ENCODE measurements around the gene NEDD4. TPM values are rescaled to one million over a fixed set of nuclear protein-coding genes. Genes with fewer than 3 reads are reported as not detected.
"Not testable (repeated sequence)": the region's sequence is repeated elsewhere in the genome, so short reads cannot be mapped to it uniquely, and the experiment has no call there.

The NEDD4 gene
- polyA plus RNA-seq, 4 donors = 5.6 to 24.0 (median 8.9) TPM

DNA sequence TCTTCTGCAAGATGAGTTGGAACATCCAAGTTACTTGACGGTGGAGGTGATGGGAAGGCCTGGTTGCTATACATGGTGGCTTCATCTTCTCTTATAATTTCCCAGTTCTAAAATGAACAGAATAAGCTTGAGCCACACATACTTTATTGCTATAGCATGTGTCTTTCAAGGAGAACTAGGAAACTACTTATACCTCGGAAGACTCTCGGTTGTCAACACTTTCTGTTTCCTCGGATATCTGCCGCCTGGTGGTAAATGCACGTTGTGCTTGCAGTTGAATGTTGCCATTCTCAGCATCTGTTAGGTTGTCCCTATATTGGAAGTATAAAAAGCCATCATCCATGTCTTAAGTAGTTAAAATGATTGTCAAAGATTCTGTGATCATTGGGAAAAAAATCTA, 132.9 kb downstream of the NEDD4 start:
- FAIRE-seq = no peak

DNA sequence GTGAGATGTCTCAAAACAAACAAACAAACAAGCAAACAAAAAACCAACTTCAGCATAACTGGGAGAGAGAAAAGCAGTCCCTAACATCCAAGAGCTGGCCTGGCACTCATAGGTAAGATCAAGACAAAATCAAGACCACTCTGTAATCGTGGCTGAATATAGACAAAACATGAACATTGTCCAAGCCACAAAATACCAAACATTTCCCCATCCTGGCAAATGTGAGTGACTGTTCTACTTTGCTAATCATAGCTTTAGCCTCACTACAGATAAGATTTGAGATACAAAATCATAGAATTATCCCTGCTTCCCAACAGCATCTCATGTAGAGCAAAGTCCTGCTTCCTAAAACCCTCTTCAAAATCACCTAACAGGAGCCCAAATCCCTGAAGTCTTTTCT, 133.7 kb downstream of the NEDD4 start:
- Histone ChIP-seq H3K27me3 (ENCODE audit: control insufficient read depth in 3 of 3, insufficient read depth in 3 of 3, low read length in 3 of 3) (no peaks in the 10 kb centered on the region), H3K4me1 (ENCODE audit: control insufficient read depth in 3 of 3, insufficient read depth in 2 of 3, low read depth in 1 of 3, low read length in 2 of 3) (no peaks in the 10 kb centered on the region), H3K9me3 (ENCODE audit: control insufficient read depth in 2 of 2, insufficient read depth in 1 of 2, low read depth in 1 of 2, low read length in 1 of 2) (no peaks in the 10 kb centered on the region), H3K36me3 (ENCODE audit: control insufficient read depth in 3 of 3, insufficient read depth in 2 of 3, low read depth in 1 of 3, low read length in 3 of 3) (peaks cover 2 to 25% (median 5%) of the 10 kb centered on the region in 3 donors), H3K4me3 (ENCODE audit: low read depth in 1 of 3, low read length in 3 of 3) (no peak overlapping the region), H3K27ac (ENCODE audit: low read depth in 1 of 3, low read length in 2 of 3) (no peak overlapping the region)
- DNase-seq (no peak), FAIRE-seq (no peak)
- WGBS, 3 donors = 88 to 100% (median 94%) methylated on average over 1 of the region's 1 CpG

More for the DNA sequence above, 132.9 kb downstream of the NEDD4 start:
- no peak for DNase-seq
- Histone ChIP-seq H3K36me3 (ENCODE audit: control insufficient read depth in 3 of 3, insufficient read depth in 2 of 3, low read depth in 1 of 3, low read length in 3 of 3) (peaks cover 2 to 22% (median 5%) of the 10 kb centered on the region in 3 donors), H3K4me1 (ENCODE audit: control insufficient read depth in 3 of 3, insufficient read depth in 2 of 3, low read depth in 1 of 3, low read length in 2 of 3) (no peaks in the 10 kb centered on the region), H3K27ac (ENCODE audit: low read depth in 1 of 3, low read length in 2 of 3) (no peak overlapping the region), H3K9me3 (ENCODE audit: control insufficient read depth in 2 of 2, insufficient read depth in 1 of 2, low read depth in 1 of 2, low read length in 1 of 2) (no peaks in the 10 kb centered on the region), H3K4me3 (ENCODE audit: low read depth in 1 of 3, low read length in 3 of 3) (no peak overlapping the region), H3K27me3 (ENCODE audit: control insufficient read depth in 3 of 3, insufficient read depth in 3 of 3, low read length in 3 of 3) (no peaks in the 10 kb centered on the region)
- WGBS, 3 donors = 78 to 89% (median 88%) methylated on average over 6 of the region's 6 CpGs

DNA sequence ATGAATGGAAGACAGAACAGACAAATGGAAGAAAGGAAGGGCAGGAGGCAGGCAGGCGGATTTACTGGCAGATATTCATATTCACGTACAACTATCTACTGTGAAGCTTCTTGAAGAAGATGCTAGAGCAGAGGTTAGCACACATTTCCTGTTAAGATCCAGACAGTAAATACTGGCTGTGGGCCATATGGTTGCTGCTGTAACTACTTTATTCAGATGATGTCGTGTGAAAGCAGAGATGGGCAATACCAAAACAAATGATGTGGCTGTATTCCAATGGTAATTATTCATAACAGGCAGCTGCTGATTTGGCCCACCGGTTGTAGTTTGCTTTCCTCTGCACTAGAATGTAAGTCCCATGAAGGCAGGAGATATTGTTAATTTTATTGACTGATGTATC, 134.8 kb downstream of the NEDD4 start:
- H3K9me3 ChIP-seq (ENCODE audit: control insufficient read depth in 2 of 2, insufficient read depth in 1 of 2, low read depth in 1 of 2, low read length in 1 of 2) = no peaks in the 10 kb centered on the region
- FAIRE-seq = no peak
- no peak overlapping the region for H3K4me3 ChIP-seq (ENCODE audit: low read depth in 1 of 3, low read length in 3 of 3)
- H3K27me3 ChIP-seq (ENCODE audit: control insufficient read depth in 3 of 3, insufficient read depth in 3 of 3, low read length in 3 of 3) = no peaks in the 10 kb centered on the region
- no peak overlapping the region for H3K27ac ChIP-seq (ENCODE audit: low read depth in 1 of 3, low read length in 2 of 3)
- no peaks in the 10 kb centered on the region for H3K4me1 ChIP-seq (ENCODE audit: control insufficient read depth in 3 of 3, insufficient read depth in 2 of 3, low read depth in 1 of 3, low read length in 2 of 3)
- WGBS, 3 donors = 78 to 95% (median 87%) methylated on average over 4 of the region's 4 CpGs
- H3K36me3 ChIP-seq (ENCODE audit: control insufficient read depth in 3 of 3, insufficient read depth in 2 of 3, low read depth in 1 of 3, low read length in 3 of 3) = peaks cover 2 to 29% (median 5%) of the 10 kb centered on the region in 3 donors
- DNase-seq = no peak

DNA sequence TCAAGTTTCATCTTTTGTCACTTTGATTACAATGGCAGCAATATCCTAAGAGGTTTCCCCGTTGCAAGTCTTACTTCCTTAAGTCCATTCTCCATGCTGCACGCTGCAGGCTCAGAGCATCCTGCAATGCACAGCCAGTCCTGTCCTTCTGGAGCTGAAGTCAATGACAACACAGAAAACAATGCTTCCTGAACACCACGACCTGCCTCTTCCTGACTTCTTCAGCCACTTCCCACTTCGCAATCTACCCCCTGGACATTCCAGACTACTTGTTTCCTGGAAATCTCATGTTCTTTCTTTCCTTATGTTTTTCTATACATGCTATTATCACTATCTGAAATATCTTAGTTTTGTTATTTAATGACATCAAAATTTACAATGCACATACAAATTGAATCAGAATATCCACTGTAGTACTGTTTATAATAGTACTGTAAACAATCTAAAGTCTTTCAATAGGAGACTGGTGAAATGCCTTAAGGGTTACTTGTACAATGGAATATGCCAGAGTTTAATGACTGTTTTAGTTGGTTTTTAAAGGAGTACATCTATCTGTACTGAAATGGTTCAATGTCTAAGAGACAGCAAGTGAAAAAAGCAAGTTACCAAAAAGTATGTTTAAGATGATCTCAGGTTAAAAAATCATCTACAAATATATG, 136.8 kb downstream of the NEDD4 start:
- Histone ChIP-seq H3K4me3 (ENCODE audit: low read depth in 1 of 3, low read length in 3 of 3) (no peak overlapping the region), H3K4me1 (ENCODE audit: control insufficient read depth in 3 of 3, insufficient read depth in 2 of 3, low read depth in 1 of 3, low read length in 2 of 3) (no peaks in the 10 kb centered on the region), H3K9me3 (ENCODE audit: control insufficient read depth in 2 of 2, insufficient read depth in 1 of 2, low read depth in 1 of 2, low read length in 1 of 2) (no peaks in the 10 kb centered on the region), H3K36me3 (ENCODE audit: control insufficient read depth in 3 of 3, insufficient read depth in 2 of 3, low read depth in 1 of 3, low read length in 3 of 3) (peaks cover 2 to 36% (median 5%) of the 10 kb centered on the region in 3 donors), H3K27ac (ENCODE audit: low read depth in 1 of 3, low read length in 2 of 3) (no peak overlapping the region), H3K27me3 (ENCODE audit: control insufficient read depth in 3 of 3, insufficient read depth in 3 of 3, low read length in 3 of 3) (no peaks in the 10 kb centered on the region)
- no peak for FAIRE-seq
- WGBS, 3 donors = 67 to 86% (median 77%) methylated on average over 4 of the region's 4 CpGs
- no peak for DNase-seq

DNA sequence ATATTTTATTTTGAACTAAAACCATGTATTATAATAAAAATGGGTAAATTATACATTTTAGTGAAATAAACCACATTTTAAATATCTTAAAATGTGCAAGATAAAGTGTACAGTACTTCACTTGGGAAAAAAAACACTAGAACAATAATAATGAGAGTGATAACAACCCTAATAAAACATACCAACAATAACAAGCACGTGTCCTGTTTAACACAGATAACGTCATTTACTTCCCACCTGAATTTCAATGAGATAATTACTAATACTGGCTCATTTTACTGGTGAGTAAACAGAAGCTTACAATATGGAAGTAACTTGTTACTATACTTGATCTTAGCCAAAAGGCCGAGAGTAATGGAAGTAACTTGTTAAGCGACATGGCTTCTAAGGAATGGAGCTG, 140.3 kb downstream of the NEDD4 start:
- DNase-seq = no peak
- Histone ChIP-seq H3K9me3 (ENCODE audit: control insufficient read depth in 2 of 2, insufficient read depth in 1 of 2, low read depth in 1 of 2, low read length in 1 of 2) (no peaks in the 10 kb centered on the region), H3K27me3 (ENCODE audit: control insufficient read depth in 3 of 3, insufficient read depth in 3 of 3, low read length in 3 of 3) (no peaks in the 10 kb centered on the region), H3K4me3 (ENCODE audit: low read depth in 1 of 3, low read length in 3 of 3) (no peak overlapping the region), H3K4me1 (ENCODE audit: control insufficient read depth in 3 of 3, insufficient read depth in 2 of 3, low read depth in 1 of 3, low read length in 2 of 3) (no peaks in the 10 kb centered on the region), H3K36me3 (ENCODE audit: control insufficient read depth in 3 of 3, insufficient read depth in 2 of 3, low read depth in 1 of 3, low read length in 3 of 3) (peaks cover under 1 to 40% (median 2%) of the 10 kb centered on the region in 3 donors), H3K27ac (ENCODE audit: low read depth in 1 of 3, low read length in 2 of 3) (no peak overlapping the region)
- WGBS, 3 donors = 45 to 73% (median 59%) methylated on average over 4 of the region's 4 CpGs
- FAIRE-seq = no peak

DNA sequence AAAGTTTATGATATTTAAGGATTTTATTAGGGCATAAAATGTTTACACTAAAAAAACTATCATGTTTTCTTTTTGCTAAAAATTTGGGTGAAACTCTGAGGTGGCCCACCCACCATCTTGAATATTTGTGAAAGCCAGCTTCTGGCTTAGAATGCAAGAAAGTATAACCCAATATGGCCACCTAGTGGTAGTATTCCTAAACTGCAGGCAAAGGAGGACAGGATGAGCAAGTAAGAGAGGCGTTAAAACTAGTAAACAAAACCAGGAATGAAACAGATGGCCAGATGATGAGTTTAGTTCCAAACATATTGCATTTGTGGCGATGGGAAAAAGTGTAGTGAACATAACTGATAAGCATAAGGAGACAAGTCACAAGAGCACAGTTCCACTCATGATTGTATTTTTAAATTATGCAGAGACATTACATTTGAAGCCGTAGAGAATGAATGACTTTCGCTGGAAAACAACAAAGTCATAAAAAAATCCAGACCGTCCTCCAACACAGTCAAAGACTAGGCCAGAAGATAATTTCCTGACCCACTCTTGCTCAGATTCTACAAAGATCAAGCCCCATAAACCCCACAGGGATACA, 147.2 kb downstream of the NEDD4 start:
- Histone ChIP-seq H3K4me1 (ENCODE audit: control insufficient read depth in 3 of 3, insufficient read depth in 2 of 3, low read depth in 1 of 3, low read length in 2 of 3) (no peaks in the 10 kb centered on the region), H3K27ac (ENCODE audit: low read depth in 1 of 3, low read length in 2 of 3) (no peak overlapping the region), H3K9me3 (ENCODE audit: control insufficient read depth in 2 of 2, insufficient read depth in 1 of 2, low read depth in 1 of 2, low read length in 1 of 2) (no peaks in the 10 kb centered on the region), H3K4me3 (ENCODE audit: low read depth in 1 of 3, low read length in 3 of 3) (no peak overlapping the region), H3K27me3 (ENCODE audit: control insufficient read depth in 3 of 3, insufficient read depth in 3 of 3, low read length in 3 of 3) (no peaks in the 10 kb centered on the region), H3K36me3 (ENCODE audit: control insufficient read depth in 3 of 3, insufficient read depth in 2 of 3, low read depth in 1 of 3, low read length in 3 of 3) (peaks cover 0 to 33% (median 7%) of the 10 kb centered on the region in 3 donors)
- WGBS, 3 donors = 50 to 63% (median 60%) methylated on average over 5 of the region's 5 CpGs
- FAIRE-seq (peak; percentile 55), DNase-seq (peak; percentile 73 to 77)

DNA sequence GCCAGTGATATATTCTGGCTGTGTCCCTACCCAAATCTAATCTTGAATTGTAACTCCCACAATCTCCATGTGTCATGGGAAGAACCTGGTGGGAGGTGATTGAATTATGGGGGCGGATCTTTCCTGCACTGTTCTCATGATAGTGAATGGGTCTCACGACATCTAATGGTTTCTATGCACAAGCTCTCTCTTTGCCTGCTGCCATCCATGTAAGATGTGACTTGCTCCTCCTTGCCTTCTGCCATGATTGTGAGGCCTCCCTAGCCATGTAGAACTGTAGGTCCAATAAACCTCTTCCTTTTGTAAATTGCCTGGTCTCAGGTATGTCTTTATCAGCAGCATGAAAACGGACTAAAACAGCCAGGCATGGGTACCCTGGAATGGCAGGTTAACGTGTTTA, 150.5 kb downstream of the NEDD4 start:
- not testable (repeated sequence) for H3K27me3 ChIP-seq (ENCODE audit: control insufficient read depth in 3 of 3, insufficient read depth in 3 of 3, low read length in 3 of 3); H3K9me3 ChIP-seq (ENCODE audit: control insufficient read depth in 2 of 2, insufficient read depth in 1 of 2, low read depth in 1 of 2, low read length in 1 of 2); DNase-seq; H3K4me1 ChIP-seq (ENCODE audit: control insufficient read depth in 3 of 3, insufficient read depth in 2 of 3, low read depth in 1 of 3, low read length in 2 of 3); H3K4me3 ChIP-seq (ENCODE audit: low read depth in 1 of 3, low read length in 3 of 3); H3K27ac ChIP-seq (ENCODE audit: low read depth in 1 of 3, low read length in 2 of 3); FAIRE-seq
- H3K36me3 ChIP-seq (ENCODE audit: control insufficient read depth in 3 of 3, insufficient read depth in 2 of 3, low read depth in 1 of 3, low read length in 3 of 3) = peaks cover 2 to 27% (median 7%) of the 10 kb centered on the region in 3 donors
- 93 to 96% (median 94%) methylated on average over 4 of the region's 4 CpGs for WGBS, 3 donors

DNA sequence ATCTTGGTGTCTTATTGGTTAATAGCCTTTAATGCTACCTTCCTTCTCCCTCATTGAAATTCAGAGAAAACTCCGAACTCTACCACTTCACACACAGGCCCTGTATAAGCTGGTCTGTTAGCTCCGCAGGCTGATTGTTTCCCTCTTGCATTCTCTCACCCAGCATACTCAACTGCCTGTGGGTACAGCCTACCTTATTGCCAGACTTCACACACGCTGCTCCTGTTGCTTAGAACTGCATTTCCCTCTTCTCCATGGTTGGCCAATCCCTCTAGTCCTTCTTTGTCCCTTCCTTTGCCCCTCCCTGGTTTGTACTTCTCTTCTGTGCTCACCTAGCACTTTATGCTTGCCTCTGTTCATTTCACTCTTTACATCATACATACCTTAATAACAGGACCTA, 157.5 kb downstream of the NEDD4 start:
- Histone ChIP-seq H3K4me1 (ENCODE audit: control insufficient read depth in 3 of 3, insufficient read depth in 2 of 3, low read depth in 1 of 3, low read length in 2 of 3) (no peaks in the 10 kb centered on the region), H3K4me3 (ENCODE audit: low read depth in 1 of 3, low read length in 3 of 3) (no peak overlapping the region), H3K36me3 (ENCODE audit: control insufficient read depth in 3 of 3, insufficient read depth in 2 of 3, low read depth in 1 of 3, low read length in 3 of 3) (peaks cover 2 to 30% (median 3%) of the 10 kb centered on the region in 3 donors), H3K9me3 (ENCODE audit: control insufficient read depth in 2 of 2, insufficient read depth in 1 of 2, low read depth in 1 of 2, low read length in 1 of 2) (no peaks in the 10 kb centered on the region), H3K27me3 (ENCODE audit: control insufficient read depth in 3 of 3, insufficient read depth in 3 of 3, low read length in 3 of 3) (no peaks in the 10 kb centered on the region), H3K27ac (ENCODE audit: low read depth in 1 of 3, low read length in 2 of 3) (no peak overlapping the region)
- FAIRE-seq (no peak), DNase-seq (no peak)
- WGBS, 3 donors = 95 to 98% (median 97%) methylated on average over 3 of the region's 3 CpGs
